ENCODE measurements around the gene FARS2.

DNA sequence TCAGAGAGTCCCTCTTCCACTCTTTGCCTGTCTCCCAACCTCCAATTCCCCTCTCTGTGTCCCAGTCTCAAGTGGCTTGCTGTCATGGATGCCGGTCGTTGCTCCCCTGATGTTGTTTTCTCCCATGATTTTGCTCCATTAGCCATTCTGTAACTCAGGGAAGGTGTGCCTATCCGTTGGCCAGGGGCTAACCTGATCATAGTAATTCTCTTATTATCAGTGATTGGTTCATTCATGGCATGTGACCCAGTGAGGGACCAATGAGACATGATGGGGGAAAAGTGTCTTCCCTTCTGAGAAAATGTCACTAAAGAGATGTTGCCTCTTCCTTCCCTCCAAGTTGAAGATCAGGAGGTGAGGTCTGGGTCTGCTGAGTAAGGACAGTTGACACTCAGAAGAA, 214.5 kb downstream of the FARS2 start:
- no peak for TF ChIP-seq CTCF (conservative IDR thresholded peaks at IDR 0.05; ENCODE audit: low read depth, low read length)
- no peak for TF ChIP-seq EZH2 (IDR thresholded peaks at IDR 0.05; ENCODE audit: borderline replicate concordance, low read depth, low read length, poor library complexity, severe bottlenecking)

Measured in A673 (cell line).